ENCODE measurements around the gene PALD1. TPM values are rescaled to one million over a fixed set of nuclear protein-coding genes. Genes with fewer than 3 reads are reported as not detected.

PALD1 gene
- total and polyA plus RNA-seq, 4 donors: 3.9 to 11.5 (median 8.2) TPM

DNA sequence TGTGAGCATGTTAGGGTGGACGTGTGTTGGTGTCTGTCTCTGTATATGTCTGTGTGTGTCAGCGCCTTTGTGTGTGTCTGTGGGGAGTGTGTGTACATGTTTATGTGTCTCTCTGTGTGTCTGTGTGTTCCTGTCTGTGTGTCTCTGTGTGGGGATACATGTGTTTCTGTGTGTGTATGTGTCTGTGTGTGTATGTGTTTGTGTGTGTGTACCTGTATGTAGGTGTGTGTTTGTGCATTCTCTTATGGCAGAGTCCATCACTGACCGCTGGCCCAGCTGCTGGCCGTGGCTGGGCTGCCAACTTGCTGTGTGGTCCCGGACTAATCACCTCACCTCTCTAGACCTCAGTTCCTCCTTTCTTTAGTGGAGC, 54.6 kb downstream of the PALD1 start:
- no peak for DNase-seq
- Histone ChIP-seq H3K4me1 (ENCODE audit: control insufficient read depth in 1 of 2, insufficient read depth in 2 of 2, low read length in 2 of 2) (no peaks in the 10 kb centered on the region), H3K27ac (ENCODE audit: low read depth in 1 of 2, low read length in 2 of 2) (no peak overlapping the region), H3K9me3 (ENCODE audit: control insufficient read depth, low read length) (no peaks in the 10 kb centered on the region), H3K27me3 (ENCODE audit: control insufficient read depth in 1 of 2, insufficient read depth in 2 of 2, low read length in 1 of 2) (no peaks in the 10 kb centered on the region), H3K36me3 (ENCODE audit: control insufficient read depth in 1 of 2, insufficient read depth in 2 of 2, low read length in 1 of 2) (no peaks in the 10 kb centered on the region), H3K4me3 (ENCODE audit: low read length in 2 of 2) (no peak overlapping the region)
- 91 to 93% methylated on average over 5 of the region's 5 CpGs for WGBS, 2 donors
- no peak for ATAC-seq (ENCODE audit: low FRiP score)
- intact Hi-C loops (cut with DNase I): no loop called here

DNA sequence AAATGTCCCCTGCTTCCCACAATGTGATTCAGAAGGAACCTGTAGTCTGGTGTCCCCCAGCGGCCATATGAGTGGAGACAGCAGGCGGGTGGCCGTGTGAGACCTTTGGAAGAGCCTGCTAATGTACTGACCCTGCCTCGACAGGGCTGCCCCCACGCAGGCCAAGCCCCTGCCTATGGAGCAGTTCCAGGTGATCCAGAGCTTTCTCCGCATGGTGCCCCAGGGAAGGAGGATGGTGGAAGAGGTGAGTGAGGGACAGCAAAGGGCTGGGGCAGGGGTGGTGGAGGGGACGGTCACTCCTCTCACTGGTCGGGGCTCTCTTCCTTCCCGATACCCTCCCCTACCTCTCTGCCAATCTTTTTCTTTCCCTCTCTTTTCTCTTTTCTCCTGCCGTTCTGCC, 55.7 kb downstream of the PALD1 start:
- no peak overlapping the region for H3K4me3 ChIP-seq (ENCODE audit: low read length in 2 of 2)
- no peak for ATAC-seq (ENCODE audit: low FRiP score)
- DNase-seq: peak in 1 of 2 donors; percentile 32
- intact Hi-C loops (cut with DNase I): no loop called here
- H3K36me3 ChIP-seq (ENCODE audit: control insufficient read depth in 1 of 2, insufficient read depth in 2 of 2, low read length in 1 of 2): no peaks in the 10 kb centered on the region
- H3K27ac ChIP-seq (ENCODE audit: low read depth in 1 of 2, low read length in 2 of 2): no peak overlapping the region
- no peaks in the 10 kb centered on the region for H3K27me3 ChIP-seq (ENCODE audit: control insufficient read depth in 1 of 2, insufficient read depth in 2 of 2, low read length in 1 of 2)
- WGBS, 2 donors: 91 to 92% methylated on average over 10 of the region's 10 CpGs
- no peaks in the 10 kb centered on the region for H3K9me3 ChIP-seq (ENCODE audit: control insufficient read depth, low read length)
- no peaks in the 10 kb centered on the region for H3K4me1 ChIP-seq (ENCODE audit: control insufficient read depth in 1 of 2, insufficient read depth in 2 of 2, low read length in 2 of 2)

DNA sequence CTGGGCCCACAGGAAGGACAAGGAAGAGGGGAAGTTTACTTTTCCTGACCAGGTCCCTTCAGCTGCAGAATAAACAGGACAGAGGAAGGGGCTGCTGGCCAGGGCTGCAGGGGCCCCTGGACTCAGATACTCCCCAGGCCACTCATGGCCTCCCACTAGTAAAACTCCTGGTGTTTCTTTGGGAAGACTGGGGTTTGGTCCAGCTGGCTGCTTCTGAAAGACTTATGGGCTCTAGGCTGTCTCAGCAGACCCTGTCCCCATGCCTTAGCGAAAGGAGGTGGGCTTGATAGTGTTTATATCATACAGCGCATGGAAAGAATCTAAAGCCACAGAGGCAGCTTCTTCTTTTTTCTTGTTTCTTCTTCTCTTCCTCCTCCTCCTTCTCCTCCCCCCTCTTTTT, 56.4 kb downstream of the PALD1 start:
- Histone ChIP-seq H3K36me3 (ENCODE audit: control insufficient read depth in 1 of 2, insufficient read depth in 2 of 2, low read length in 1 of 2) (no peaks in the 10 kb centered on the region), H3K4me1 (ENCODE audit: control insufficient read depth in 1 of 2, insufficient read depth in 2 of 2, low read length in 2 of 2) (no peaks in the 10 kb centered on the region), H3K27me3 (ENCODE audit: control insufficient read depth in 1 of 2, insufficient read depth in 2 of 2, low read length in 1 of 2) (no peaks in the 10 kb centered on the region), H3K27ac (ENCODE audit: low read depth in 1 of 2, low read length in 2 of 2) (no peak overlapping the region), H3K4me3 (ENCODE audit: low read length in 2 of 2) (no peak overlapping the region), H3K9me3 (ENCODE audit: control insufficient read depth, low read length) (no peaks in the 10 kb centered on the region)
- ATAC-seq (ENCODE audit: low FRiP score): no peak
- WGBS, 2 donors: 100% methylated on average over 2 of the region's 2 CpGs
- intact Hi-C loops (cut with DNase I): no loop called here
- DNase-seq: peak in 1 of 2 donors; percentile 20

DNA sequence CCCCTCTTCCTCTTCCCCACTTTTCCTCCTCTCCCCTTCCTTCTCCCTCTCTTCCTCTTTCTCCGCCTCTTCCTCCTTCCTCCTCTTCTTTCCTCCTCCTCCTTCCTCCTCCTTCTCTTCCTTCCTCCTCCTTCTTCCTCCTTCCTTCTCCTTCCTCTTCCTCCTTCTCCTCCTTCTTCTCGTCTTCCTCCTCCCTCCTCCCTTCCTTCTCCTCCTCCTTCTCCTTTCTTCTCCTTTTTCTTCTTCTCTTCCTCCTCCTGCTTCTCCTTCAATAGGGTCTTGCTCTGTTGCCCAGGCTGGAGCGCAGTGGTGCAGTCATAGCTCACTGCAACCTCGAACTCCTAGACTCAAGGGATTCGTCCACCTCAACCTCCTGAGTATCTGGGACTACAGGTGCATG, 56.9 kb downstream of the PALD1 start:
- Histone ChIP-seq H3K27me3 (ENCODE audit: control insufficient read depth in 1 of 2, insufficient read depth in 2 of 2, low read length in 1 of 2) (no peaks in the 10 kb centered on the region), H3K36me3 (ENCODE audit: control insufficient read depth in 1 of 2, insufficient read depth in 2 of 2, low read length in 1 of 2) (no peaks in the 10 kb centered on the region), H3K4me1 (ENCODE audit: control insufficient read depth in 1 of 2, insufficient read depth in 2 of 2, low read length in 2 of 2) (no peaks in the 10 kb centered on the region), H3K9me3 (ENCODE audit: control insufficient read depth, low read length) (no peaks in the 10 kb centered on the region), H3K27ac (ENCODE audit: low read depth in 1 of 2, low read length in 2 of 2) (no peak overlapping the region), H3K4me3 (ENCODE audit: low read length in 2 of 2) (no peak overlapping the region)
- DNase-seq (no peak), ATAC-seq (ENCODE audit: low FRiP score) (no peak)
- 93 to 98% methylated on average over 5 of the region's 5 CpGs for WGBS, 2 donors
- intact Hi-C loops (cut with DNase I): no loop called here

DNA sequence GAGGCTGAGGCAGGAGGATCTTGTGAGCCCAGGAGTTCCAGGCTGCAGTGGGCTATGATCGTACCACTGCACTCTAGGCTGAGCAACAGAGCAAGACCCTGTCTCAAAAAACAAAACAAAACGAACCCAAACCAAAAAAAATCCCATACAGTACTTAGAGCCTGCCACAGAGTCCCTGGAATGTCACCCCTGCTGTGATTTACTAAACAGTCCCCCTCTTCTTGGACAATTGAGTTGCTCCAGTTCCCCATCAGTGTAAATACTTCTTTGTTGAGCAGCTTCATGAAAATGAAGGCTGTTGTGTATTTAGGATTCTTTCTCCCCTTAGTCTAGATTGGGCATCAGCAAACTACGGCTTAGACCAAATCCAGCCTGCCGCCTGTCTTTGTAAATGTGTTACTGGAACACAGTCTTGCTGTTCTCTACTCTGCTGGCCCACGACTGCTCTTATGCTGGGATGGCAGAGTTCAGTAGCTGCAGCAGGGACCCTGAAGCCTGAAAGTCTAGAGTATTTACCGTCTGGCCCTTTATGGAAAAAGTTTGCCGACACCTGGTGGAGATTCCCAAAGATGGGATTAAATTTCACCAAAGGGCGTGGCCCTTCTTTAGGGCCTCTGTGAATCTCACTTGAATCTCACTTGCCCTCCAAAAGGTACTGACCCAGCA, 57.8 kb downstream of the PALD1 start:
- no peaks in the 10 kb centered on the region for H3K4me1 ChIP-seq (ENCODE audit: control insufficient read depth in 1 of 2, insufficient read depth in 2 of 2, low read length in 2 of 2)
- ATAC-seq (ENCODE audit: low FRiP score): no peak
- H3K27me3 ChIP-seq (ENCODE audit: control insufficient read depth in 1 of 2, insufficient read depth in 2 of 2, low read length in 1 of 2): no peaks in the 10 kb centered on the region
- H3K9me3 ChIP-seq (ENCODE audit: control insufficient read depth, low read length): no peaks in the 10 kb centered on the region
- no peak for DNase-seq
- no peak overlapping the region for H3K4me3 ChIP-seq (ENCODE audit: low read length in 2 of 2)
- H3K27ac ChIP-seq (ENCODE audit: low read depth in 1 of 2, low read length in 2 of 2): no peak overlapping the region
- 90 to 91% methylated on average over 8 of the region's 8 CpGs for WGBS, 2 donors
- no peaks in the 10 kb centered on the region for H3K36me3 ChIP-seq (ENCODE audit: control insufficient read depth in 1 of 2, insufficient read depth in 2 of 2, low read length in 1 of 2)
- intact Hi-C loops (cut with DNase I): no loop called here

DNA sequence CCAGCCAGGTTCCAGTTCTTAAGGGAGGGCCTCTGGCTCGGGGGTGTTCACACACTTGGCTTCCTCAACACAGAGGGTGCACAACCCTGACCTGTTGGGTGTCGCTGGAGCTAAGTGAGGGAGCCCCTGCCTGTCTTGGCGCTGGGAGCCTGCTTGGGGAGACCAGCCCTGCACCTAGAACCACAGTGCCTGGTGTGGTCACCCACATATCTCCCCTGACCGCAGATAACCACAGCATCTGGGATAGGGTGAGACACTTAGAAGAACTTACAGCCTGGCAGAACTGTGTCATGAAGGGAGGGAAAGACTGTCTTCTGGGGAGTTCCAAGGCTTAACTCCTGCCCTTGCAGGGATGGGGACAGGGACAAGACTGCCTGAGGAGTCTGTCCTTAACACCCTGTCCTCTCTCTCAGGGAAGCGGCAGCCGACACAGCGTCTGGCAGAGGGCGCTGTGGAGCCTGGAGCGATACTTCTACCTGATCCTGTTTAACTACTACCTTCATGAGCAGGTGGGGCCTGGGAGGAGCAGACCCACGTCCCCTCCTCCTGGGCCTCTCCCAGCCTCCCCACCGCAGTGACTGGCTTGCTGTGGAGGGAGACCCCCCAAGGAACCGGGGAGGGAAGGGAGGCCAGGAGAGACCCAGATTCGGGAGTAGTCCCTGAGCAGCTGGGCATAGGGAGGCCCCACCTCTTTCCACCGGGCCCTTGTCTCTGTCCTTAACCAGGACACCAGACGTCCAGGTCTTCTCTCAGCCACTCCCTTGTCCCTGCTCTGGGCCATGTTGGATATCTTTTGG, 59.0 kb downstream of the PALD1 start:
- Histone ChIP-seq H3K4me1 (ENCODE audit: control insufficient read depth in 1 of 2, insufficient read depth in 2 of 2, low read length in 2 of 2) (no peaks in the 10 kb centered on the region), H3K36me3 (ENCODE audit: control insufficient read depth in 1 of 2, insufficient read depth in 2 of 2, low read length in 1 of 2) (no peaks in the 10 kb centered on the region), H3K27me3 (ENCODE audit: control insufficient read depth in 1 of 2, insufficient read depth in 2 of 2, low read length in 1 of 2) (no peaks in the 10 kb centered on the region), H3K27ac (ENCODE audit: low read depth in 1 of 2, low read length in 2 of 2) (no peak overlapping the region), H3K4me3 (ENCODE audit: low read length in 2 of 2) (no peak overlapping the region), H3K9me3 (ENCODE audit: control insufficient read depth, low read length) (no peaks in the 10 kb centered on the region)
- WGBS, 2 donors: 88 to 90% methylated on average over 14 to 15 of the region's 15 CpGs
- no peak for DNase-seq
- intact Hi-C loops (cut with DNase I): loop anchor here in 1 of 2 donors (2.0 kb wide), 1 partner anchor 75 kb away; no protein-coding TSS in a partner anchor
- no peak for ATAC-seq (ENCODE audit: low FRiP score)

DNA sequence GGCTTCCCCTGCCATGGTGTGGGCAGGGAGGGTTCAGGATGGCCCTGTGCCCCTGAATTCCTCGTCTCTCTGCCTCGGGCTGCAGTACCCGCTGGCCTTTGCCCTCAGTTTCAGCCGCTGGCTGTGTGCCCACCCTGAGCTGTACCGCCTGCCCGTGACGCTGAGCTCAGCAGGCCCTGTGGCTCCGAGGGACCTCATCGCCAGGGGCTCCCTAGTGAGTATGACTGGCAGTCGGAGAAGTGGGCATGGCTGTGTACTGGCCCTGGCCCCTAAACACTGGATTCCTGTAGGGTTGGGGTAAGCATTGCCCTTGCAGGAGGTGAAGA, 59.6 kb downstream of the PALD1 start:
- Histone ChIP-seq H3K36me3 (ENCODE audit: control insufficient read depth in 1 of 2, insufficient read depth in 2 of 2, low read length in 1 of 2) (no peaks in the 10 kb centered on the region), H3K4me1 (ENCODE audit: control insufficient read depth in 1 of 2, insufficient read depth in 2 of 2, low read length in 2 of 2) (no peaks in the 10 kb centered on the region), H3K4me3 (ENCODE audit: low read length in 2 of 2) (no peak overlapping the region), H3K27me3 (ENCODE audit: control insufficient read depth in 1 of 2, insufficient read depth in 2 of 2, low read length in 1 of 2) (no peaks in the 10 kb centered on the region), H3K9me3 (ENCODE audit: control insufficient read depth, low read length) (no peaks in the 10 kb centered on the region), H3K27ac (ENCODE audit: low read depth in 1 of 2, low read length in 2 of 2) (no peak overlapping the region)
- ATAC-seq (ENCODE audit: low FRiP score) (no peak), DNase-seq (no peak)
- intact Hi-C loops (cut with DNase I): loop anchor here in 1 of 2 donors (2.0 kb wide), 1 partner anchor 75 kb away; no protein-coding TSS in a partner anchor
- 88 to 90% methylated on average over 10 of the region's 10 CpGs for WGBS, 2 donors

DNA sequence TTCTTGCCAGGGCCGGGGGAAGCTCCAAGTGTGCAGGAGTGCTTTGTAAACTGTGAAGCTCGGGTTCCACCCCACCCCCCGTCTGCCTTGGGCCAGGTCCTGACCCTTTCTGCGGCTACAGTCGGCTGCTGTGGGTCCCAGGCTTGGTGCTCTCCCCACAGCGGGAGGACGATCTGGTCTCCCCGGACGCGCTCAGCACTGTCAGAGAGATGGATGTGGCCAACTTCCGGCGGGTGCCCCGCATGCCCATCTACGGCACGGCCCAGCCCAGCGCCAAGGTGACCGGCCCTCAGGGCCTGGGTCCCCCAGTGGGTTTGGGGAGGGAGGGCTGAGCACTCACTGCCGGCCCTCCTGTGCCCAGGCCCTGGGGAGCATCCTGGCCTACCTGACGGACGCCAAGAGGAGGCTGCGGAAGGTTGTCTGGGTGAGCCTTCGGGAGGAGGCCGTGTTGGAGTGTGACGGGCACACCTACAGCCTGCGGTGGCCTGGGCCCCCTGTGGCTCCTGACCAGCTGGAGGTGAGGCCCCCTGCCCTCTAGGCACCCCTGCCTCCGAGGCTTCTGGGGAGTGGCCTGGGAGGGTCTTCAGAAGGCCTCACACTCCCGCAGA, 60.3 kb downstream of the PALD1 start:
- intact Hi-C loops (cut with DNase I): loop anchor here in 1 of 2 donors (2.0 kb wide), 1 partner anchor 76 kb away; no protein-coding TSS in a partner anchor
- no peak overlapping the region for H3K27ac ChIP-seq (ENCODE audit: low read depth in 1 of 2, low read length in 2 of 2)
- ATAC-seq (ENCODE audit: low FRiP score): peak; percentile 3
- H3K4me3 ChIP-seq (ENCODE audit: low read length in 2 of 2): no peak overlapping the region
- no peak for DNase-seq
- no peaks in the 10 kb centered on the region for H3K4me1 ChIP-seq (ENCODE audit: control insufficient read depth in 1 of 2, insufficient read depth in 2 of 2, low read length in 2 of 2)
- no peaks in the 10 kb centered on the region for H3K27me3 ChIP-seq (ENCODE audit: control insufficient read depth in 1 of 2, insufficient read depth in 2 of 2, low read length in 1 of 2)
- no peaks in the 10 kb centered on the region for H3K36me3 ChIP-seq (ENCODE audit: control insufficient read depth in 1 of 2, insufficient read depth in 2 of 2, low read length in 1 of 2)
- 95% methylated on average over 27 of the region's 27 CpGs for WGBS, 2 donors
- H3K9me3 ChIP-seq (ENCODE audit: control insufficient read depth, low read length): no peaks in the 10 kb centered on the region

Data from aorta (tissue), 5 donors.